Right ventricle myocardium superior (tissue), 1 donor: ENCODE results near the gene VDAC2. TPM values are rescaled to one million over a fixed set of nuclear protein-coding genes. Genes with fewer than 3 reads are reported as not detected.

Source experiments
- ATAC-seq: fragments of 200-7000 bp; cut with Tn5 transposase; one replicate; pipeline ENCODE4 v1.9.1; 2020; ENCODE audit warnings: mild to moderate bottlenecking; ENCODE audit not compliant: poor library complexity
- DNase-seq: peaks from one replicate; pipeline ENCODE4 v3.0.0-alpha.2; 2020
- intact Hi-C: fragments of 100-400 bp; cut with DNase I; formaldehyde crosslinking; loops from one replicate; pipeline ENCODE4 v1.11.2; 2022
- total RNA-seq: library from RNA; stranded (reverse); fragmentation: NEBNext Ultra II Directional; extraction: Animal tissue kit (Norgen Biotek cat#: 25700); gene quantifications from one replicate; pipeline ENCODE4 v1.2.1, GENCODE V29; 2021
- donor health status: DM: no; HTN: yes; CAD: no; lungs with severe emphysema.

The VDAC2 gene
- total RNA-seq, 1 donor from 2014 or later, result 486 TPM

DNA sequence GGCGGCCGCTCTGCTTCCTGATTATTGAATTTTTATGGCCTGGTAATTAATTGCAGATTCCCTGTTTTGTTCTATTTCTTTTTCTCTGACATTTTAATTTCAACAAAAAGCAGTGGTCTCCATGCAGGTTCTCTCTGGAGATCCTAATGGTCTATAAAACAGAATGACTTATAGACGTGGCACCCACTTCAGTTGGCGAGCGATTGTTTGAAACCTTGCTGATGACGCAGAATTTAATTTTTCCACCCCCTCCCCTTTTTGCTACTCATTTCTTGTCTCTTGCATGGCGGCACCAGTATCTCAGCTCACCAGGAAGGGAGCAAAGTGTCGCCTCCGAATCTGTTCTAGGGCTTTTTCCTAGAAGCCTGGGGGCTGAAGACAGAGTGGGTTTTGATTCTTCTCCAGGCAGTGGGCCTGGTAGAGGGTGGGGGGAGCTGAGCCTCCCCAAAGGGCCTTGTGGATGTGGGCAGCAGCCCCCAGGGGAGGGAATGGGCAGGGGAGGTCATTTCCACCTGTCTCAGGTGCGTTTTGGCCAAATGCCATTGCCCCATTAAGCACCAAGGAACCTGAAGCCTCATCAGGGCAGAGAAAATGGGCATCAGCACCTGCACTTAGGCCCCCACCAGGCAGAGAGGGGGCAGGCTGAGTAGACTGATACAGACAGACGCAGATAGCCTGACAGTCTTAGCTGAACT, 28.6 kb downstream of the VDAC2 start:
- DNase-seq (no peak), ATAC-seq (no peak)
- intact Hi-C loops, result loop anchor here (5.0 kb wide), 2 partner anchors 52 to 992 kb away; no protein-coding TSS in a partner anchor

DNA sequence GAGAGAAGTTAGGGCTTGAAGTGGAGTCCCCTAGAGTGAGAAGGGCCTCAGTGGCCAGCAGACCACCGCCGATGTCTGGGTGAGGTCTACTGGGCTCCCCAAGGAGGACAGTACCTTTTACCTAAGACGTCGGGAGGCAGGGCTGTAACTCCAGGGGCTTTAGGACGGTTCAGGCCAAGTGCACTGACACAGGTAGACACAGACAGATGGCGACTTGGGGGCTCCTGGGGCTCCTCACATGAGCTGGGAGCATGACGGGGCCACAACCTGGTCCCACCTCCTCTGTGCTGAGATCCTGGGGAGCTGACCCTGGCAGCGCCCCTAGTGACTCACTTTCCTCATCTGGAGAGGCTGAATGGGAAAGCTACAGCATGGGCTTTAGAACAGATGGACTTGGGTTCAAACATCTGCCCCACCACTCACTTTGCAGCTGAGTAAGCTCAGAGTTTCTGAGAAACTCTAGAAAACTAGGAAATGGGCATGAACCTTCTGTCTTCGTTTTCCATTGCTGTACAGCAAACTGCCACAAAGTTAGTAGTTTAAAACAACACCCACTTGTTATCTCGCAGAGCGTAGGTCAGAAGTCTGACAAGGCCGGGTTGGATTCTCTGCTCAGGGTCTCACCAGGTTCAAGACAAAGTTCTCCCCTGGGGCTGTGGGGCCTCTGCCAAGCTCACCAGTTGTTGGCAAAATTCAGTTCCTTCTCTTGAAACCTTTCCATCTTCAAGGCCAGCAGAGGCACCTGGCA, 29.9 kb downstream of the VDAC2 start:
- DNase-seq (no peak), ATAC-seq (no peak)
- intact Hi-C loops, result no loop called here

DNA sequence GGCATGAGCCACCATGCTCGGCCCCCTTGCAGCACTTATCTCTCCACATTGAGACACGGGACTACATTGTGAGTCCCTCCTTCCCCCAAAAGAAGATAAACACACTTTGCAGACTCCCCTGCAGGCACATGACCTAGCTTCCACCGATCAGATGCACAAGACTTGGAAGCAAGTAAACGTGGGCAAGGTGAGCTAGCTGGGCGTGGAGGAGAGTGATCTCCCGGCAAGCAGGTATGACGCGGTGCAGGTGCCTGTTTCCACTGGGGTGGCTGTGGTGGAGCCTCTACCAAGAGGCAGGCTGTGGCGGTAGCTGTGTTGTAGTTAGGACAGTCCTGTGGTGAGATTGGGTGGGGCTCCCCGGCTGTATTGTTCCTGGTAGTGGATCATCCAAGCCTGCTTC, 32.8 kb downstream of the VDAC2 start:
- intact Hi-C loops, result no loop called here
- no peak for DNase-seq
- no peak for ATAC-seq

DNA sequence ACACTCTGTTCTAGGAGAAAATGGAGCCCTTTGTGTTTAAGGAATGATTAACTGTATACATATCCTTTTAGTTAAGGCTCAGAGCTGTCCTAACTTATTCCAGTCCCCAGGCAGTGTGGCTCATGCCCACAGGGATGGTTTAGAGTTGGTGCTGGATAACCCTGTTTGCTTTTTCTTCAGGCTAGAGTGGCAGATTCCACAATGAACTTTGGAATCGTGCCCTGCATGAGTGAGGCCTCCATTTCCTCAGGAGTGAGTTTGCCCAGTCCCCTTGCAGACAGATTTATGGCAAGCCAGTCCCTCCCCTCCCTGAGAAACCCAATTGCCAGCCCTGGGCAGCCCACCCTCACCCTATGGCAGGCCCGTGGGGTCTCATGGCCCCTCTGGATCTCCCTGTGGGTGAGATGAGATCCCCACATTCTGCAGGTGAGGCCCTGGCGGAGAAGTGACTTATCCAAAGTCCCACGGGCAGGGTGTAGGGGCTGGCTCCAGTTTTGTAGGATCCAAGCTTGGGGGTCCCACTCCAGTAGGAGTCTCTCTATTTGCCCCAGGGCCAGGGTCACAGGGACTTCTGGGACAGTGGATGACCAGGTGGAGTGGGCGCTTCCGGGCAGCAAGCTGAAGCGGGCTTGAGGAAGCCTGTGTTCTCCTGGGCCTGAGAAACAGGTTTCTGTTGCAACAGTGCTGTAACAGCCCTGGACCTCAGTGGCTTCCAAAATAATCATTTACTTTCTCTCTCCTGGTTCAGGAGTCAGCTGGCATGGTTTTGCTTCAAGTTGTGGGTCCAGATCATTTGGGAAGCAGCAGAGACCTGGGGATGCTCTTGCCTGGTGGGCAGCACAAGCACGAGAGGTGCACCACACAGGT, 34.1 kb downstream of the VDAC2 start:
- no peak for ATAC-seq
- DNase-seq, result no peak
- intact Hi-C loops, result no loop called here

DNA sequence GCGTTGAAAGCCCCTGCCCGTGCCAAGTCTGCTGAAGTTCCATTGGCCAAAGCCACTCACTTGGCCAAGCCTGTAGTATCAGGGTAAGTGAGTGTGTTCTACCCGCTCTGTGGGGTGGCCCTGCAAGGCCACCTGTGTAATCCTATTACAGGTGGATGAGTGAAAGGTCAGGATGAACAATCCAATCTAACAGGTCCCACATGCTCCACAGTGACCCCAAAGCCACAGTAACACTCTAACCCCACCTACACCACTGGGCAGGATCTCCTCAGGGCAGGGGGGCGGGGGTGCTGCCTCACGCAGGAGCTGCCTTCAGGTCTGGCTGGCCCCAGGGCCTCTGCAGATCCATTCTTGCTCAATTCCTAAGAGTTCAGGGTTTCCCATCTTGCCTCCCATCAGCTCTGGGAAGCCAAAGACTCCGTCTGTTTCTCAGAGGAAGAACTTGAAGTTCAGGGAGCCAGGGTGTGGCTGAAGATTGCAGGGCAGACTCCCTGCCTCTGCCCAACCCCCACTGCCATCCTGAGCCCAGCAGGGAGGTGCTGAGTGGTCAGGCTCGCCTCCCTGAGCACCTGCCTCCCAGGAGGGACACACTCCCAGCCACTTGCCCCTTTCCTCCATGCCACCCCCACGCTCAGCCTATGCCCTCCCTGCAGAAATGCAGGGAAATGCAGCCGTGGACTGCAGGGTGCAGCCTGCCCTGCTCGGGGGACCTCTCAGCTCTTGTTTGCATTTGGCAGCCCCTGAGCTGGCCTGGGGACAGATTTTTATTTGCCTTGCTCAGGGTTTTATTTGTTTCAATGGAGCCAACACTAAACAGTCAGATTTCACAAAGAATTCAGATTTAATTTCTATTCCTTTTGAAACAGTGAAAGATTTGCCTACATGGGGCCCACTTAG, 35.0 kb downstream of the VDAC2 start:
- DNase-seq (no peak), ATAC-seq (no peak)
- intact Hi-C loops, result no loop called here

DNA sequence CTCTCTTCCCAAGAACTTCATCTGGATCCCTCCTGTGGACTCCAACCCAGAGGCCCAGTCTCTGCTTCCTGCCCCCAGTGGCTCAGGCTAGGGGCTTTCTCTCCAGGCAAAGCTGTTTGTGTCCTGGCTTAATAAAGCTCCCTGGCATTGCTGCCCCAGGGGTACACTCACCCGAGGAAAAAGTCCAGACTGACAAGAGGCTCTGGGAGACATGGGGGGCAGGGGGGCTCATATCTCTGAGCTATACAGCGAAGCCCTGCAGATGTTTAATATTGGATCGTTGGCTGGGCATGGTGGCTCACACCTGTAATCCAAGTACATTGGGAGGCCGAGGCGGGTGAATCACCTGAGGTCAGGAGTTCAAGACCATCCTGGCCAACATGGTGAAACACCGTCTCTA, 35.9 kb downstream of the VDAC2 start:
- intact Hi-C loops, result no loop called here
- no peak for ATAC-seq
- DNase-seq, result no peak

DNA sequence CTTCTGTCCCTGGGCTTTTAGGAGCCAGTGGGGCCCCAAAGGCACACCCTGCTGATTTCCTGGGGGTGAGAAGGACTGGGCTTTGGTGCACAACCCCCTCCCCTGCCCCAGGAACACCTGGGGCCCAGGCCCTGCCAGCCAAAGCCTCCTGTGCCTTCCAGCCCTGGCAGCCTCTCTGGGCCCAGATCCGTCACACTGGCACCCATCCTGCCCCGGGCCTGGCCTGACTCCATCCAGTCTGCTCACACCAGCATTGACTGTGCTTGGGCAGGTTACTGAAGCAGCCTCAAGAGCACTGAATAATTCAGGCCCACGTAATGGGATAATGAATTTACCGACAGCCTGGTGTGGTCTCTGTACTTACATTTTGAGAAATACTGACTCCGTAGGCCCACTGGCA, 37.2 kb downstream of the VDAC2 start:
- no peak for DNase-seq
- intact Hi-C loops, result no loop called here
- peak; percentile 66 for ATAC-seq

DNA sequence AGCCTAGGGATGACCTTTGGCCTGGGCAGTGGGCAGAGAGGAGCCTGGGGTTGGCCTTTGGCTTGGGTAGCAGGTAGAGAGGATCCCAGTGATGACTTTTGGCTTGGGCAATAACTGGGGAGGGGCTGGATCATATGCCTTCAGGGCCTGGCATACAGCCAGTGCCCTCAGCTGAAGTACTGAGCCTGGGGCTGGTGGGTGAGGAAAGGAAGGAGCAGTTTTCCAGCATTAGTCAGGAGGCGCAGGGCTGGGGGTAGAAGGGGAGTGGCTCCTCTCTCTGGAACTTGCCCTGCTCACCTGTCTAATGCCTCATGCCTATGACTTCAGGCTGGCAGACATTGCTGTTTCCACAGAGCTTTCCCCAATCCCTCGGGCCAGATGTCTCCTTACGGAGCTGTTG, 40.3 kb downstream of the VDAC2 start:
- DNase-seq (no peak), ATAC-seq (no peak)
- intact Hi-C loops, result no loop called here

DNA sequence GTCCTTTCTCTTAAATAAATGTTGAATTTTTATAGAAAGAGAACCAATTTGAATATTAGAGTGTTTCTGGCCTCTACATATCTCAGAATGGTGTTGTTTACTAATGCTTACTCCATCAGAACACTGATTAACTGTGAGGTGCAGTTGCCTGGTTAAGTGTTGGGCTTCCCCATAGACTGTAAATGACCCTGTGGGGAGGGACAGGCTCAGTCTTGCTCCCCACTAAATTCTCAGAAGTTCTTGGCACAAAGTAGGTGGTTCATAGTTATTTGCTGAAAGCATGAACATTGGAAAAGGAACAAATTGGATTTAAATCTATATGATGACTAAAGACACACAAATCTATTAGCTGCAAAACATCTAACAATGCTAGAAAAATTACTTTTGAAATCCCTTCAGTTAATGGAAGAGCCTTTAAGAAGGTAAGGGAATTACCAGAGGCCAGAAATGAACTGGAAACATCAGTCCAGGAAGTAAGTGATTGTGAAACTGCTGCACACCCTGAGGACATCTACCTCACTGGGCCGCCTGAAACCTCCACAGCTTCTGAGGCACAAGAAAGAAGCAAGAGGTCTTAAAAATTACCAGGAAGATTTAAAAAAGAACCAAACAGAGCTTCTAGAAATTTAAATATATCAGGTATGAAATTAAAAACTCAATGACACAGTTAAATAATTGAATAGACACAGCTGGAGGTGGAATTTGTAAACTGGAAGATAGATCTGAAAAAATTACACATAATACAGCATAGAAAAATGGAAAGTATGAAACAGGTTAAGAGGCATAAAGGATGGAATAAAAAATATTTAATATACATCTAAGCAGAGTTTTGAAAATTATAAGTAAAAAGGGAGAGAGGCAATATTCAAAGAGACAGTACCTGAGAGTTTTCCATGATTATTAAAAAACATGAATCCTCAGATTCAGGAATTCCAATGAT, 43.0 kb downstream of the VDAC2 start:
- no peak for ATAC-seq
- intact Hi-C loops, result no loop called here
- no peak for DNase-seq

DNA sequence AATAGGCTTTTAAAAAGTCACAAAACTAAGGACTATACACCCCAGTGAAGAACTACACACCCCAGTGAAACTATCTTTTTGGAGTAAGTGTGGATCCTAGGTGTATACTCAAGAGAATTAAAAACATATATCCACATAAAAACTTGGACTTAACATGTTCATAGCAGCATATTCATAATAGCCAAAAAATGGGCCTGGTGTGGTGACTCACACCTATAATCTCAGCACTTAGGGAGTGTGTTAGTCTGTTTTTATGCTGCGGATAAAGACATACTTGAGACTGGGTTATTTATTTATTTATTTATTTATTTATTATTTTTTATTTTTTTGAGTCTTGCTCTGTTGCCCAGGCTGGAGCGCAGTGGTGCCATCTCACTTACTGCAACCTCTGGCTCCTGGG, 44.1 kb downstream of the VDAC2 start:
- no peak for ATAC-seq
- intact Hi-C loops, result no loop called here
- no peak for DNase-seq

DNA sequence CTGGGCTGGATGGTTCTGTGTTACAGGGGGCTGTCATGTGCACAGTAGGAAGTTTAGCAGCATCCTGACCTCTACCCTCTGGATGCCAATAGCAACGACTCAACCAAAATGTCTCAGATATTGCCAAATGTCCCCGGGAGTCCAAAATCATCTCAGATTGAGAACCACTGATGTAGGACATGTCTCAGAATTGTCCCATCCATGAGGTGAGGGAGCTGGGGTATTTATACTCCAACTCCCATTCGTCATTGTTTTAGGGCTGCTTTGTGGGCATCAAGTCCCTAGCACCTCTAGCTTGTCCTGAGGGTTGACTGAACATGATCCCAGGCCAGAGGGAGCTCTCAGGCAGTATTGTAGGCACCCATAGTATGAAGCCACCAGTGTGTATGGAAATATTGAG, 50.4 kb downstream of the VDAC2 start:
- DNase-seq (no peak), ATAC-seq (no peak)
- intact Hi-C loops, result no loop called here

DNA sequence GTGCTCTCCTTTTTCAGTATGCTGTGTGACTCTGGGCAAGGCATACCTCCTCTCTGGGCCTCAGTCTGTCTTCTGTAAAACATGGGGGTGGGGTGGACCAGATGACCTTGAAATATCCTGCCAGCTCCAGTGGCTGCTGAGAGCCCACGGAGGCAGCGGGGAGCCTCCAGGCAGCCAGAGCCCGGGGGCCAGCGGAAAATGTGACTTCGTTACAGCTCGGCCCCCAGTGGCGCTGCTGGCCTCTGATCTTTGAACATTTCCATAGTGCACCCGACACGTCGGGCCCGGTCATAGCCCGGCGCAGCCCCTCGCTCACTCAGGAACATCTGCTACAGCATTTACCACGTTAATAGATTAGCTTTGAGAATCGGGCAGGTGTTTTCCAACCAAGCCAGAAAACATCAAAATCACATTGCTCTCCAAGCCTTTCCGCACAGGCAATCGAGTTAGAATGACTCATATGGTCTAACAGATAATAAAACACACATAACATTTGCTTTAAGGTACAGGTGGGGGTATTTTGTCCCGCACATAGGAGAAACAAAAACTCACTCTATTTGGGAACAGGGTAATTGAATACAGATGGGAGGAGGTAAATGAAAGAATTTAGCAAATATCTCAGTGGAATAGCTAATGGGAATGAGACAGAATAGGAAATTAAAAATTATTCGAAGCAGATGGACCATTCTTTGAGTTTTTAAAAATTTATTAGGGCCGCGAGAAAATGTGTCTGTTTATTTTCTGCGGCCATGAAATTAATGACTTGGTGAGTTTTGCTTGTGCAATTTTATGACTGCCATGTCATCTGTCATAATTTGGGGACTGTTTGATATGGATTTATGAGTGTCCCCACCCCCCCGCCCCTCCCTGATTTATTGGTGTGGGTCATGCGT, 51.5 kb downstream of the VDAC2 start:
- ATAC-seq (no peak), DNase-seq (no peak)
- intact Hi-C loops, result no loop called here

DNA sequence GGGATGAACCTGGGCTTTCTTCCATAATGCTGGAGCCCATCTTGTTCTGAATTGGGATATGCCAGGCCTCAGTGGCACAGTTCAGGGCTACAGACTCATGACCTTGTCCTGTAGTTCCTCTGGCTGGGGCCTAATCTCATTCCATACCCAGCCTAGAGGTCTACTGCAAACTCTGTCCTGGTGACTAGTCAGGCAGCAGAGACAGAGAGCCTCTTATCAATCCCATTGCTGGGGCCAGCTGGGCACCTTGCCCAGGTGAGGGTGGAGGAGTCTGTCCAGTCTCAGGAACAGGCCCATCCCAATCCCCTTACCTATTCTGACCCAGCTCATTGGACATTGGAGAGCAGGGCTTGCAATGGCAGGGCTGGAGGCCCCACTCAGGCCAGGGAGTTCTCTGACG, 53.2 kb downstream of the VDAC2 start:
- DNase-seq (no peak), ATAC-seq (peak; percentile 63)
- intact Hi-C loops, result no loop called here

DNA sequence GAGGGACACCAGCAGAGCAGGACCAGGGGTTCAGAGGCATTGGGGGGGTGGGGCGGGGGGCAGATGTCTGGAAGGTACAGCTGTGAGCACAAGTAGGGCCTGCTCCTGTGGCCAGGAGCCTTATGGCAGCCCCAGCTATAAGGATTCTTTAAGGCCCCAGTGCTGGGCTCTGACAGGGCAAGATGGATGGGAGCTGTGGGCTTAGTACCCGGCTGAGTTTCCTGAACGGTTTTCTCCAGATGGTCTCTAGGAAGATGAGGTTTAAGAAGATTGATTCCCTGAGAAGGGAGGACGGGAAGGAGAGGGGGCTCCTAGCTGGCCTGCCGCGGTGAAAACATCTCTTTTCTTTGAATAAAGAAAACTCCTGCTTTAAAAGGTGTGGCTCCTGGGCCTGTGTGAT, 55.3 kb downstream of the VDAC2 start:
- ATAC-seq (no peak), DNase-seq (no peak)
- intact Hi-C loops, result no loop called here

DNA sequence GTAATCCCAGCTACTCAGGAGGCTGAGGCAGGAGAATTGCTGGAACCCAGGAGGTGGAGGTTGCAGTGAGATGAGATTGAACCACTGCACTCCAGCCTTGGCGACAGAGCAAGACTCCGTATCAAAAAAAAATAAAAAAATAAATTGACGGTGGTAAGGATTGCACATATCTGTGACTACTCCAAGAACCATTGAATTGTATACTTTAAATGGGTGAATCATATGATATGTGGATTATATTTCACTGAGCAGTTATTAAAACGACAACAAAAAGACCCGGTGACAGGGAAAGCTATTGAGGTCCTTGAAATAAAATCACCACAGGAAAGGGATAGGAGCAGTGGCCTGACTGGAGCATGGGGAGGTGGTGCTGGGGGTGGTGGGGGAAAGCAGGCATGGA, 56.3 kb downstream of the VDAC2 start:
- no peak for DNase-seq
- no peak for ATAC-seq
- intact Hi-C loops, result no loop called here

DNA sequence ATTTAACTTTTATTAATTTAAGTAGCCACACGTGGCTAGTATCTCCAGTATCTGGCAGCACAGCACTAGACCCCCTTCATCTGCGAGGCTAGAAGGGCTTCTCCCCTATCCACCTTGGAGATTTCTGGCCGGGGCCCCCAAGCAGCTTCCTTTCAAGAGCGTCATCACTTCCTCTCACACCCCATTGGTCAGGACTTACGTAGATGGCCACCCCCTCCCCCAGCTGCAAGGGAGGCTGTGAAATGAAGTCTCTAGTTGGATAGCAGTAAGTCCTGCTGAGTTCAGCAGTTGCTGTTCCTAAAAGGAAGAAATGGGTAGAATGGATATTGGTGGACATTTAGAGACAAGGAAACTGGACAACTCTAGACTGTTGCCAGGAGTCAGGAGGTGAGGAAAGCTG, 59.0 kb downstream of the VDAC2 start:
- no peak for DNase-seq
- ATAC-seq, result no peak
- intact Hi-C loops, result no loop called here

DNA sequence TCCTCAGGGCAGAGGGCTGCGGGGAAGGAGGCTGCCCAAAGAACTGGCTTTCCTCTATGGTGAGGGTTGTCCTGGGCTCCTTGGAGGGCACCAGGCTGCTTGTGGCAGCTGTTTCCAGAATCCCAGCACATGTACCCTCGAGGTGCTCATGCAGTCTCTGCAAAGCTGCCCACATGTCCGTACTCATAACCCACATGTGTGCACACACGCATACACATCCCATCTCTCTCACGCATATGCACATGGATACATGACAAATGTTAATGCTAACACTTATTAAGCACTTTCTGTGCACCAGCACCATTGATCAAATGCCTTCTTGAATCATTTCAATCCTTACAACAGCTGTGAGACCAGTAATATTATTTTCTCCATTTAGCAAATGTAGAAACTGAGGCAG, 61.5 kb downstream of the VDAC2 start:
- no peak for DNase-seq
- ATAC-seq, result no peak
- intact Hi-C loops, result no loop called here
